GM12878 (cell line): ENCODE results near the gene PPIL6. TPM values are rescaled to one million over a fixed set of nuclear protein-coding genes. Genes with fewer than 3 reads are reported as not detected.
"Not testable (repeated sequence)": the region's sequence is repeated elsewhere in the genome, so short reads cannot be mapped to it uniquely, and the experiment has no call there.

ENCODE experiments used
- ATAC-seq: fragments of 200-7000 bp; cut with Tn5 transposase; 3 replicates; pipeline ENCODE4 v1.9.1; 2020; ENCODE audit warnings: mild to moderate bottlenecking, moderate library complexity
- BruUV-seq: library from RNA; stranded (reverse); fragments of 400-500 nt; replicated peaks from 2 replicates; lab custom pipeline; 2021; lab: Mats Ljungman, UMichigan
- CTCF ChIA-PET: fragments of 300-600 bp; sonication (Branson Sonifier 250); formaldehyde crosslinking; extraction: SDS; loops from one replicate; lab custom pipeline; 2021; ENCODE audit warnings: inconsistent platforms; lab: Yijun Ruan, JAX
- POLR2A ChIA-PET: fragments of 350-600 bp; formaldehyde crosslinking; extraction: SDS; loops from one replicate; lab custom pipeline; 2021; ENCODE audit warnings: inconsistent platforms; lab: Charles Lee
- RAD21 ChIA-PET: fragments of 300-600 bp; sonication (Branson Sonifier 250); formaldehyde crosslinking; loops from one replicate; lab custom pipeline; 2023; ENCODE audit warnings: antibody characterized with exemption; ENCODE audit not compliant: unreplicated experiment; lab: Charles Lee
- SMC1A ChIA-PET: fragments of 300-600 bp; sonication (Branson Sonifier 250); formaldehyde crosslinking; loops from one replicate; lab custom pipeline; 2023; ENCODE audit not compliant: unreplicated experiment, uncharacterized antibody; lab: Charles Lee
- DNase-seq: peaks from one replicate; pipeline ENCODE4 v3.0.0-alpha.2; 2011; ENCODE audit warnings: low read depth, low spot score
- FAIRE-seq: peaks from 3 replicates; lab custom pipeline; 2011; peaks lifted over from hg19 to GRCh38; lab: Jason Lieb, UNC
- H2AFZ ChIP-seq: 2 replicates; pipeline ENCODE4 v1.6.0; 2011; ENCODE audit warnings: low read depth, low read length, control low read depth; ENCODE audit not compliant: control insufficient read depth
- H3K27ac ChIP-seq: 2 replicates; pipeline ENCODE4 v1.5.1; 2011; ENCODE audit warnings: control low read depth; ENCODE audit not compliant: control insufficient read depth, insufficient read depth
- H3K27me3 ChIP-seq, 2 experiments: replicated peaks in 1 of 2; 2 replicates each; pipeline versions ENCODE4 v1.6.0 to v1.6.1; 2011; ENCODE audit warnings: low read length in 1 of 2; ENCODE audit not compliant: control insufficient read depth in 2 of 2, insufficient read depth in 2 of 2
- H3K36me3 ChIP-seq, 2 experiments: 2 replicates each; pipeline ENCODE4 v1.5.1; 2011; ENCODE audit warnings: low read length in 1 of 2; ENCODE audit not compliant: control insufficient read depth in 2 of 2, insufficient read depth in 2 of 2
- H3K4me1 ChIP-seq: 2 replicates; pipeline ENCODE4 v1.6.1; 2011; ENCODE audit warnings: mild to moderate bottlenecking, low read length, moderate library complexity, mixed read lengths; ENCODE audit not compliant: control insufficient read depth, insufficient read depth
- H3K4me2 ChIP-seq: 2 replicates; pipeline ENCODE4 v1.6.0; 2011; ENCODE audit warnings: control low read depth; ENCODE audit not compliant: control insufficient read depth, insufficient read depth
- H3K4me3 ChIP-seq: fragments of 200-600 bp; sonication (generic); 2 replicates; pipeline ENCODE4 v1.5.1; 2016
- H3K79me2 ChIP-seq: 2 replicates; pipeline ENCODE4 v1.6.0; 2011; ENCODE audit warnings: low read length; ENCODE audit not compliant: control insufficient read depth, insufficient read depth
- H3K9ac ChIP-seq: 2 replicates; pipeline ENCODE4 v1.8.0; 2011; ENCODE audit warnings: low read length, control low read depth, mixed read lengths; ENCODE audit not compliant: control insufficient read depth, insufficient read depth
- H3K9me3 ChIP-seq: replicated peaks from 3 replicates; pipeline ENCODE4 v1.5.1; 2011; ENCODE audit warnings: mild to moderate bottlenecking, low read length; ENCODE audit not compliant: control insufficient read depth, insufficient read depth
- H4K20me1 ChIP-seq: 2 replicates; pipeline ENCODE4 v1.6.0; 2011; ENCODE audit not compliant: control insufficient read depth, insufficient read depth
- IKZF2 ChIP-seq, 2 experiments: fragments of 450-650 bp; IDR thresholded peaks; 2 replicates each; pipeline ENCODE4 v1.6.1; 2017; ENCODE audit warnings: mild to moderate bottlenecking in 2 of 2, moderate library complexity in 2 of 2
- SIX5 ChIP-seq: IDR thresholded peaks from 2 replicates; pipeline ENCODE4 v1.6.1; 2011; ENCODE audit warnings: mild to moderate bottlenecking, low read depth, low read length, moderate library complexity; ENCODE audit not compliant: severe bottlenecking
- SMARCA5 ChIP-seq: fragments of 450-650 bp; IDR thresholded peaks from 2 replicates; pipeline ENCODE4 v1.6.1; 2017; ENCODE audit warnings: mild to moderate bottlenecking
- ZNF217 ChIP-seq: fragments of 450-650 bp; IDR thresholded peaks from 2 replicates; pipeline ENCODE4 v1.6.1; 2017; ENCODE audit warnings: antibody characterized with exemption, mild to moderate bottlenecking
- WGBS: methylation state at CpG from one replicate; pipeline ENCODE4 v1.1.6; 2016; ENCODE audit warnings: low lambda C conversion rate; ENCODE audit not compliant: insufficient replicate concordance, insufficient coverage; ENCODE audit errors: missing lambda C conversion rate; 5-methylcytosine and 5-hydroxymethylcytosine counted together
- in situ Hi-C: fragments of 300-500 bp; cut with MboI; formaldehyde crosslinking; loops from 9 replicates; pipeline ENCODE4 v1.14.3; 2018; ENCODE audit warnings: mixed read lengths
- intact Hi-C: fragments of 100-400 bp; cut with micrococcal nuclease; formaldehyde crosslinking; loops from one replicate; pipeline ENCODE4 v1.14.2; 2022; ENCODE audit not compliant: unreplicated experiment
- polyA plus RNA-seq, 11 experiments: library from polyadenylated mRNA; depleted of rRNA in 4 of 11; unstranded in 6 of 11; stranded (reverse) in 5 of 11; fragments of >200 nt; fragmentation: Nextera tagmentation in 4 of 11; fragmentation: Illumina TruSeq in 1 of 11; extraction: Ambion mirVana in 4 of 11; extraction: Trizol in 1 of 11; gene quantifications; 1 replicate in 1 of 11; 2 replicates in 10 of 11; pipeline versions ENCODE4 v1.2.1 to v1.2.3, GENCODE V29; 2011 to 2016; ENCODE audit warnings: inconsistent platforms in 2 of 11, missing spikeins in 2 of 11, low read depth in 1 of 11
- total RNA-seq, 4 experiments: library from RNA; depleted of rRNA in 3 of 4; stranded (reverse); fragments of >200 nt in 3 of 4; fragmentation: Illumina TruSeq in 1 of 4; extraction: Trizol in 1 of 4; gene quantifications; 2 replicates each; pipeline versions ENCODE4 v1.2.1 to v1.2.3, GENCODE V29; 2013 to 2021
- TF ChIP-seq, protein P1 (sequence below): IDR thresholded peaks from 2 replicates; pipeline ENCODE4 v1.6.1; 2012; ENCODE audit warnings: low read length, inconsistent platforms

The PPIL6 gene
- total and polyA plus RNA-seq, 10 of the 15 experiments (the other 5 are each of a cell fraction or from before 2014, with no cell fraction given) = 0.01 to 0.26 (median 0.12) TPM; not detected in 5

DNA sequence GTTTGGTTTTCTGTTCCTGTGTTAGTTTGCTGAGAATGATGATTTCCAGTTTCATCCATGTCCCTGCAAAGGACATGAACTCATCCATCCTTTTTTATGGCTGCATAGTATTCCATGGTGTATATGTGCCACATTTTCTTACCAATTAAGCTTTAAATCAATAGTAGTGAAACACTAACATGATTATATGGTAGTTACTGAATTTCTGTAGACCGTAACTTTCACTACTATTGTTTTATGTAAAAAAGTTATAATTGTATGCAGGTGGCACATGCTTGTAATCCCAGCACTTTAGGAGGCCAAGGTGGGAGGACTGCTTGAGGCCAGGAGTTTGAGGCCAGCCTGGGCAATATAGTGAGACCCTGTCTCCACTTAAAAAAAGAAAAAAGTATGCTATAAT lies 20.8 kb upstream of the PPIL6 start:
- ATAC-seq, H4K20me1 ChIP-seq, DNase-seq, H2AFZ ChIP-seq, BruUV-seq, H3K9ac ChIP-seq, in situ Hi-C loops, H3K27ac ChIP-seq, H3K4me3 ChIP-seq, intact Hi-C loops, H3K27me3 ChIP-seq, H3K9me3 ChIP-seq, H3K4me2 ChIP-seq, FAIRE-seq: not testable (repeated sequence)
- ChIA-PET CTCF (interaction anchor here (2.6 to 5.2 kb wide), 2 partner anchors 11 to 20 kb away, joined by 8 to 35 read pairs; partner anchors contain the start of gene ZBTB24), RAD21 (interaction anchor here (1.3 to 10.1 kb wide), 2 partner anchors 19 to 30 kb away, joined by 3 to 97 read pairs; partner anchors contain the start of gene ZBTB24), SMC1A (interaction anchor here (2.7 to 10.1 kb wide), 2 partner anchors 11 to 18 kb away, joined by 10 to 148 read pairs; partner anchors contain the start of gene ZBTB24), POLR2A (interaction anchor here (1.1 to 13.1 kb wide), 2 partner anchors 19 to 21 kb away, joined by 4 to 132 read pairs; partner anchors contain the start of gene ZBTB24)
- H3K4me1 ChIP-seq = peaks cover 38% of the 10 kb centered on the region
- WGBS = 100% methylated on average over 1 of the region's 1 CpG
- TF ChIP-seq SMARCA5 (peak; percentile 91), ZNF217 (peak; percentile 79), IKZF2 (IDR thresholded peaks at IDR 0.05) (0 out of 4 replicates have a peak, but pooled peaks of 1 of the 2 experiments have one; percentile 21)
- H3K79me2 ChIP-seq = peaks cover 28% of the 10 kb centered on the region
- H3K36me3 ChIP-seq = peaks cover 5 to 27% of the 10 kb centered on the region in 2 experiments

DNA sequence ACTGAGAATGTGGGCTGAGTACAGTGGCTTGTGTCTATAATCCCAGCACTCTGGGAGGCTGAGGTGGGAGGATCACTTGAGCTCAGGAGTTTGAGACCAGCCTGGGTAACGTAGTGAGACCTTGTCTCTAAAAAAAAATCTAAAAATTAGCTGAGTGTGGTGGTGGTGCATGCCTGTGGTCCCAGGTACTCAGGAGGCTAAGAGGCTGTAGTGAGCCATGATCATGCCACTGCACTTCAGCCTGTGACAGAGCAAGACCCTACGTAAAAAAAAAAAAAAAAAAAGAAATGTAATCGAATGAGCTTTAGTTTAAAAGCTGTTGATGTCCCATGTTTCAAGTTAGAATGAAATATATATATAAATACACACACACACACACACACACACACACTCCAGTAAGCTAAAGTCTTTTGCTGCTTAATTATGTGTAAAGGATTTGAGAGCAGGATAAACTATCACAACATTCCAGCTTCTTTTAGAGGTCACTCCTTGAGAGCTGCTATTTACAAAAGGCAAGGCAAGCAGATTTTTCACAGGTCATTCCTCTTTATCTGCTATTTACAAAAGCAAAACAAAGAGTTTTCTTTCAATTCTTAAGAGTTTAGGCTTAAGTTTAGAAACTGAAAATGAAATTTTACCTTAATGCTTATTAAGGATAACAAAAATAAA lies 19.9 kb upstream of the PPIL6 start:
- Histone ChIP-seq H3K4me1 (peaks cover 38% of the 10 kb centered on the region), H3K27ac (peak overlapping the region; percentile 75), H3K27me3 (no peaks in the 10 kb centered on the region), H3K9ac (no peak overlapping the region), H3K79me2 (peaks cover 35% of the 10 kb centered on the region), H3K36me3 (peaks cover 0 to 18% of the 10 kb centered on the region in 2 experiments; a peak in 2 of 4 replicates), H3K4me2 (peak overlapping the region; percentile 36; the same call in 1 of the 2 replicates), H2AFZ (no peak overlapping the region), H3K4me3 (no peak overlapping the region), H4K20me1 (no peaks in the 10 kb centered on the region), H3K9me3 (no peaks in the 10 kb centered on the region; the same call in 1 of the 3 replicates)
- POLR2A ChIA-PET = interaction anchor here (0.6 to 13.1 kb wide), 4 partner anchors 18 to 377 kb away, joined by 4 to 132 read pairs (median 4); partner anchors contain the start of gene ZBTB24
- SMC1A ChIA-PET = interaction anchor here (0.9 to 10.1 kb wide), 7 partner anchors 9 to 78 kb away, joined by 3 to 148 read pairs (median 6); partner anchors contain the start of genes CD164 and ZBTB24
- BruUV-seq = no TSS peak
- DNase-seq (no peak), FAIRE-seq (peak; percentile 47), ATAC-seq (no peak)
- in situ Hi-C loops (no loop called here), intact Hi-C loops (no loop called here)
- no peak for TF ChIP-seq SIX5
- TF ChIP-seq, protein P1, sequence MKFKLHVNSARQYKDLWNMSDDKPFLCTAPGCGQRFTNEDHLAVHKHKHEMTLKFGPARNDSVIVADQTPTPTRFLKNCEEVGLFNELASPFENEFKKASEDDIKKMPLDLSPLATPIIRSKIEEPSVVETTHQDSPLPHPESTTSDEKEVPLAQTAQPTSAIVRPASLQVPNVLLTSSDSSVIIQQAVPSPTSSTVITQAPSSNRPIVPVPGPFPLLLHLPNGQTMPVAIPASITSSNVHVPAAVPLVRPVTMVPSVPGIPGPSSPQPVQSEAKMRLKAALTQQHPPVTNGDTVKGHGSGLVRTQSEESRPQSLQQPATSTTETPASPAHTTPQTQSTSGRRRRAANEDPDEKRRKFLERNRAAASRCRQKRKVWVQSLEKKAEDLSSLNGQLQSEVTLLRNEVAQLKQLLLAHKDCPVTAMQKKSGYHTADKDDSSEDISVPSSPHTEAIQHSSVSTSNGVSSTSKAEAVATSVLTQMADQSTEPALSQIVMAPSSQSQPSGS = no peak
- RAD21 ChIA-PET = interaction anchor here (0.6 to 10.1 kb wide), 6 partner anchors 12 to 46 kb away, joined by 3 to 97 read pairs (median 8); partner anchors contain the start of genes PPIL6, SMPD2 and ZBTB24
- CTCF ChIA-PET = interaction anchor here (0.7 to 5.2 kb wide), 6 partner anchors 9 to 74 kb away, joined by 3 to 35 read pairs (median 6); partner anchors contain the start of gene ZBTB24
- 96% methylated on average over 2 of the region's 3 CpGs for WGBS
